NB4 (cell line): ENCODE data around the gene TESPA1.
A peak's percentile ranks its signal among the peaks of the same experiment; 100 is the strongest.

ENCODE experiments used
- CTCF ChIP-seq: IDR thresholded peaks from one replicate; pipeline ENCODE4 v1.5.1; 2012; ENCODE audit warnings: low read depth, low read length
- MAX ChIP-seq: IDR thresholded peaks from 2 replicates; pipeline ENCODE4 v1.6.1; 2011; ENCODE audit warnings: low read depth, low read length
- MYC ChIP-seq: IDR thresholded peaks from 2 replicates; pipeline ENCODE4 v1.6.1; 2011; ENCODE audit warnings: low read depth, low read length
- POLR2A ChIP-seq: IDR thresholded peaks from 2 replicates; pipeline ENCODE4 v1.6.1; 2011; ENCODE audit warnings: mild to moderate bottlenecking; ENCODE audit not compliant: insufficient read length; ENCODE audit errors: extremely low read depth

- TF ChIP-seq CTCF (peak; percentile 58), POLR2A (no peak), MAX (no peak), MYC (no peak)
Observed at GRCh38 chr12:54958048-54958658, 26.4 kb downstream of the TESPA1 start.
